ENCODE data around the gene ADAMTS14.

GRCh38 chr10:70801854-70802253, 129.5 kb downstream of the ADAMTS14 start:
- no peak for TF ChIP-seq CTCF (conservative IDR thresholded peaks at IDR 0.05 in 1 of 2, IDR thresholded peaks at IDR 0.05 in 1 of 2; ENCODE audit: extremely low read depth in 1 of 2, insufficient read depth in 1 of 2, low read depth in 1 of 2, low read length in 2 of 2)
- no peak for TF ChIP-seq EZH2 (IDR thresholded peaks at IDR 0.05; ENCODE audit: borderline replicate concordance, low read length)

All from mammary epithelial cell (primary cell).